MM.1S (cell line): Measurements from ENCODE around the gene NOP14.
"Not testable (repeated sequence)": the region's sequence is repeated elsewhere in the genome, so short reads cannot be mapped to it uniquely, and the experiment has no call there.

Experiments
- CTCF ChIP-seq: fragments of 300-600 bp; sonication (generic); IDR thresholded peaks from 2 replicates; pipeline ENCODE4 v1.5.1; 2016; ENCODE audit warnings: antibody characterized with exemption, low read length, mixed read lengths
- EZH2 ChIP-seq: fragments of 300-600 bp; sonication (generic); optimal IDR thresholded peaks from 2 replicates; pipeline ENCODE3; 2017; ENCODE audit warnings: low read depth, mild to moderate bottlenecking, antibody characterized with exemption, low read length, mixed read lengths
- EZH2phosphoT487 ChIP-seq: fragments of 300-600 bp; sonication (generic); IDR thresholded peaks from 2 replicates; pipeline ENCODE4 v1.6.1; 2018; ENCODE audit warnings: antibody characterized with exemption, low read length

GRCh38 chr4:2938411-2938810 is 24.8 kb downstream of the NOP14 start:
- TF ChIP-seq EZH2, CTCF, EZH2phosphoT487: not testable (repeated sequence)
